ENCODE data around the gene ZNF688.

The ZNF688 gene

GRCh38 chr16:30585400-30586191 is 14.1 kb upstream of the ZNF688 start, which contains the start of gene ZNF785:
TSS of gene ZNF785 (minus strand) at chr16:30585697. CDS start at chr16:30585611, 86 bp downstream.
- H3K4me2 ChIP-seq (ENCODE audit: low read depth, low read length) = peak within 1 kb of the TSS; percentile 70
- H3K27ac ChIP-seq (ENCODE audit: low read length) = no peak within 1 kb of the TSS
- no peaks in the 10 kb centered on the region for H3K9me3 ChIP-seq (replicated peaks; ENCODE audit: insufficient read depth, low read length)
- peak; percentile 56 for DNase-seq
- H3K79me2 ChIP-seq (ENCODE audit: low read length) = no peaks in the 10 kb centered on the region
- peaks cover 5% of the 10 kb centered on the region; the same call in 1 of the 2 replicates for H3K4me1 ChIP-seq (ENCODE audit: low read length)
- no peaks in the 10 kb centered on the region for H3F3A ChIP-seq (ENCODE audit: insufficient read depth, low read length)
- no peaks in the 10 kb centered on the region for H4K20me1 ChIP-seq (ENCODE audit: insufficient read depth, low read length)
- H2AFZ ChIP-seq (ENCODE audit: low read length) = peak within 1 kb of the TSS; percentile 63
- TF ChIP-seq EZH2phosphoT487 (IDR thresholded peaks at IDR 0.05; ENCODE audit: low read length) = no peak
- TF ChIP-seq, protein P1, sequence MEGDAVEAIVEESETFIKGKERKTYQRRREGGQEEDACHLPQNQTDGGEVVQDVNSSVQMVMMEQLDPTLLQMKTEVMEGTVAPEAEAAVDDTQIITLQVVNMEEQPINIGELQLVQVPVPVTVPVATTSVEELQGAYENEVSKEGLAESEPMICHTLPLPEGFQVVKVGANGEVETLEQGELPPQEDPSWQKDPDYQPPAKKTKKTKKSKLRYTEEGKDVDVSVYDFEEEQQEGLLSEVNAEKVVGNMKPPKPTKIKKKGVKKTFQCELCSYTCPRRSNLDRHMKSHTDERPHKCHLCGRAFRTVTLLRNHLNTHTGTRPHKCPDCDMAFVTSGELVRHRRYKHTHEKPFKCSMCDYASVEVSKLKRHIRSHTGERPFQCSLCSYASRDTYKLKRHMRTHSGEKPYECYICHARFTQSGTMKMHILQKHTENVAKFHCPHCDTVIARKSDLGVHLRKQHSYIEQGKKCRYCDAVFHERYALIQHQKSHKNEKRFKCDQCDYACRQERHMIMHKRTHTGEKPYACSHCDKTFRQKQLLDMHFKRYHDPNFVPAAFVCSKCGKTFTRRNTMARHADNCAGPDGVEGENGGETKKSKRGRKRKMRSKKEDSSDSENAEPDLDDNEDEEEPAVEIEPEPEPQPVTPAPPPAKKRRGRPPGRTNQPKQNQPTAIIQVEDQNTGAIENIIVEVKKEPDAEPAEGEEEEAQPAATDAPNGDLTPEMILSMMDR (IDR thresholded peaks at IDR 0.05; ENCODE audit: low read length) = peak; percentile 24
- no peaks in the 10 kb centered on the region for H3K36me3 ChIP-seq (replicated peaks; ENCODE audit: insufficient read depth, low read length)
- H3K9ac ChIP-seq (ENCODE audit: low read length) = no peak within 1 kb of the TSS; the same call in 1 of the 2 replicates
- no peaks in the 10 kb centered on the region for H3K9me2 ChIP-seq (replicated peaks; ENCODE audit: insufficient read depth, low read length)
- peak within 1 kb of the TSS; percentile 35 for H3K4me3 ChIP-seq (ENCODE audit: low read length)
- H3K27me3 ChIP-seq (replicated peaks; ENCODE audit: insufficient read depth, low read length) = no peaks in the 10 kb centered on the region

DNA sequence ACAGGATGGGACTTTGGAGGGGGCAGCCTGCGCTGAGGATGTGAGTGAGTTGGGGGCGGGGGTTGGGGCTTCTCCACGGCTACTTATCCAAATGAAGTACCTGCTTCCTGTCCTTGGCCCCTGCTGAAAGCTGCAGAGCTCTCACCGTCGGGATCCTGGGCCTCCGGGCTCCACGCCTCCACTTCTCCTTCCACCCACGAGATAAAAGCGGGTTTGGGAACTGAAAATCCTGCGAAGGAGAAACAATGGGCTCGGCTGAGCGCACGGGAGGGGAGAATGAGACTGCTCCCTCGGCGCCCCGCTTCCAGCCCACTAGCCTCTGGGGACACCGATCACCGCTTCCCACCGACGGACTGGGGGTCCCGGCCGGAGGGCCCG is 13.5 kb upstream of the ZNF688 start:
- no peaks in the 10 kb centered on the region for H3F3A ChIP-seq (ENCODE audit: insufficient read depth, low read length)
- peaks cover 5% of the 10 kb centered on the region; the same call in 1 of the 2 replicates for H3K4me1 ChIP-seq (ENCODE audit: low read length)
- no peaks in the 10 kb centered on the region for H3K9me3 ChIP-seq (replicated peaks; ENCODE audit: insufficient read depth, low read length)
- H3K9me2 ChIP-seq (replicated peaks; ENCODE audit: insufficient read depth, low read length) = no peaks in the 10 kb centered on the region
- DNase-seq = no peak
- TF ChIP-seq, protein P1 (IDR thresholded peaks at IDR 0.05; ENCODE audit: low read length) = no peak
- TF ChIP-seq EZH2phosphoT487 (IDR thresholded peaks at IDR 0.05; ENCODE audit: low read length) (no peak), EZH2 (optimal IDR thresholded peaks at IDR 0.05; ENCODE audit: low read depth, low read length) (no peak)
- no peak overlapping the region for H3K27ac ChIP-seq (ENCODE audit: low read length)
- H2AFZ ChIP-seq (ENCODE audit: low read length) = peak overlapping the region; percentile 63
- no peaks in the 10 kb centered on the region for H3K79me2 ChIP-seq (ENCODE audit: low read length)
- H3K9ac ChIP-seq (ENCODE audit: low read length) = no peak overlapping the region
- H3K4me2 ChIP-seq (ENCODE audit: low read depth, low read length) = peak overlapping the region; percentile 70; the same call in 1 of the 2 replicates
- no peaks in the 10 kb centered on the region for H3K36me3 ChIP-seq (replicated peaks; ENCODE audit: insufficient read depth, low read length)
- H3K4me3 ChIP-seq (ENCODE audit: low read length) = no peak overlapping the region; the same call in 1 of the 2 replicates
- H3K27me3 ChIP-seq (replicated peaks; ENCODE audit: insufficient read depth, low read length) = no peaks in the 10 kb centered on the region
- H4K20me1 ChIP-seq (ENCODE audit: insufficient read depth, low read length) = no peaks in the 10 kb centered on the region

DNA sequence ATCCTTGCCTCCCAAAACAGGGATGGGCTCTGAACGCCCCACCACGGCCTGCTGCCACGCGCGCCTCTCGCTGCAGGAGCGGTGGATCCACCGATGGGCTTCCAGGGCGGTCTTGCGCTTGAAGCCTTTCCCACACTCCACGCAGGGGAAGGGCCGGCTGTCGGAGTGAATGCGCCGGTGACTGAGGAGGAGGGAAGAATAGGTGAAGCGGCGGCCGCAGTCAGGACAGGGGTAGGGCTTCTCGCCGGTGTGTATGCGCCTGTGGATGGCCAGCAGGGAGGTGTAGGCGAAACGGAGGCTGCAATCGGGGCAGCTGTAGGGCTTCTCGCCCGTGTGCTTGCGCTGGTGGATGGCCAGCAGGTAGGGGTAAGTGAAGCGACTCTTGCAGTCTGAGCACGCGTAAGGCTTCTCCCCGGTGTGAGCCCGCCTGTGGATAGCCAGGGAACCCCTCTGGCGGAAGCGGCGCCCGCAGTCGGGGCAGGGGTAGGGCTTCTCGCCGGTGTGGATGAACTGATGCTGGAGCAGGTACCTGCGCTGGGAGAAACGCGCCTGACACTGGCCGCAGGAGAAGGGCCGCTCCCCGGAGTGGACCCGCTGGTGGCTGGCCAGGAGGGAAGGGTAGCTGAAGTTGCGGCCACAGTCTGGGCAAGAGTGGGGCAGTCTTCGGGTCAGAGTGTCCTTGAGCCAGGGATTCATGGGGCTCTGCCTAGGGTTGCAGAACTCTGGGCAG is 11.3 kb upstream of the ZNF688 start:
- TF ChIP-seq EZH2phosphoT487 (IDR thresholded peaks at IDR 0.05; ENCODE audit: low read length) (no peak), EZH2 (optimal IDR thresholded peaks at IDR 0.05; ENCODE audit: low read depth, low read length) (no peak)
- TF ChIP-seq, protein P1 (IDR thresholded peaks at IDR 0.05; ENCODE audit: low read length) = no peak
- DNase-seq = no peak
- H3K4me3 ChIP-seq (ENCODE audit: low read length) = no peak overlapping the region
- no peaks in the 10 kb centered on the region for H4K20me1 ChIP-seq (ENCODE audit: insufficient read depth, low read length)
- H3K4me1 ChIP-seq (ENCODE audit: low read length) = peaks cover 5% of the 10 kb centered on the region; the same call in 1 of the 2 replicates
- no peaks in the 10 kb centered on the region for H3K36me3 ChIP-seq (replicated peaks; ENCODE audit: insufficient read depth, low read length)
- H3K27me3 ChIP-seq (replicated peaks; ENCODE audit: insufficient read depth, low read length) = no peaks in the 10 kb centered on the region
- no peak overlapping the region for H2AFZ ChIP-seq (ENCODE audit: low read length)
- H3K9me2 ChIP-seq (replicated peaks; ENCODE audit: insufficient read depth, low read length) = no peaks in the 10 kb centered on the region
- H3K9ac ChIP-seq (ENCODE audit: low read length) = no peak overlapping the region
- no peak overlapping the region for H3K4me2 ChIP-seq (ENCODE audit: low read depth, low read length)
- no peaks in the 10 kb centered on the region for H3F3A ChIP-seq (ENCODE audit: insufficient read depth, low read length)
- H3K27ac ChIP-seq (ENCODE audit: low read length) = no peak overlapping the region
- no peaks in the 10 kb centered on the region for H3K79me2 ChIP-seq (ENCODE audit: low read length)
- H3K9me3 ChIP-seq (replicated peaks; ENCODE audit: insufficient read depth, low read length) = no peaks in the 10 kb centered on the region

Data from MM.1S (cell line).